ENCODE data around the gene VAX1.

Gene VAX1

DNA sequence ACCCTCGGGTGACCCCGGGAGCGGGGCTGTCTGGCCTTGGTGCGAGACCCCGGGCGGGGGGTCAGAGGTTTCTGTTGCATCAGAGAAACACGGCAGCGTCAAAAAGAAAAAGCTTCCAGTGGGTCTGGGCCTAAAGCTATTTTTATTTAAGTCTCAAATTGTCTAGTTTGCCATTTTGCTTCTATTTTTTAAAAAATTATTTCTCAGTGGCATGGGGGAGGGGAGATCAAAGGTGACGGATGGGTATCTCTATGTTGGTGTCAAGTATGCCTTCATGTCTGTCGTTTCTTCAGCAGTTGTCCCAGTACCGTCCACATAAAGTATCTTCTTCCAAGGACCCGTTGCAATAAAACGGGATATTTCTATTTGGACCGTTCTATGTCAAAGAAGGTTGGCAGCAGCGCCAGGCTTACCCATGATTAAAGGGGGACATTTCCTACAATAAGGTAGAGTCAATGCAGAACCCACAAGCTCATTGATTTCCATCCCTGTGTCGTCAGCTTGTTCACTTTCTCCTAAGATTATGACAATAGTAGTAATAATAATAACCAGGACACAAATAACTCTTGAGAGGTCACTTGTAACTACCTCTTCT, 26.0 kb upstream of the VAX1 start:
- no peak for DNase-seq (ENCODE audit: low read depth in 2 of 2)

DNA sequence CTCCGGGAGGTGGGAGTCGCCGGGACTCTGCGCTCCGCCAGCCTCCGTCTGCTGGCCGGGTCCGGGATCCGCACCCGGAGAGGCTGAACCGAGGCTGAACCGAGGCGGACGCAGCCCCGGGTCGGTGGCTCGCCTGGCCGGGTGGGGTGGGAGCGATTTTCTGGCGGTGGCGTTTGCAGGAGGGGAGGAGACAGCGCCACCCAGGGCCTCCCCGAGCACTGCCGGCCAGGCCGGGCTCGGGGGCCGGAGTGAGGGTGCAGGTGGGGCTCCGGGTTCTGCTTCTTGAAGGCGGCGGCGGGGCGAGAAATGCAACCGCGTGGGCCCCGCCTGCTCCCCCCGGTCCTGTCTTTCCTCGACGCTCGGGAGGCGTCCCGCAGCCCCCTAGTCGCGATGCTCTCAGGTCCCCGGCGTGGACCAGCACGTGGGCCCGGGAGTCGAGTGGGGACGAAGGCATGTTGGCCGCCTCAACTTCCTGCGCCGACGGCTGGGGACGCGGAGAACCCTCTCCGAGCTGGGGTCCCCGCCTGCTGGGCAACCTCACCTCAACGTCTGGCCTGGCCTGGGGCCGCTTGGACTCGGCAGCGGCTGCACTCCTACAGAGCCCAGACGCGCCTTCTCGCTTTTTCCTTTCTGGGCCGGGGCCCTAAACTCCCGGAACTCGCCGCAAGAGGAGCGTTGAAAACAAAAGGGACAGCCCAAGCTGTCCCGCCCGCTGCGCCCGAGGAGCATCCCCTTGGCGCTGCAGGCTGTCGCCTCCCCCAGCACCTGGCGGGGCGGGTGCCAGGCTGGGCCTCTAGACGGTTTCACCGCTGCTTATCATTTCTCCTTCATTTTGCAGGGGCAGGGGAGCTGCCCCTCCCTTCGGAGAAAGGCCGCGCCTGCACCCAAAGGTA, 25.2 kb upstream of the VAX1 start:
- DNase-seq (ENCODE audit: low read depth in 2 of 2), result no peak

DNA sequence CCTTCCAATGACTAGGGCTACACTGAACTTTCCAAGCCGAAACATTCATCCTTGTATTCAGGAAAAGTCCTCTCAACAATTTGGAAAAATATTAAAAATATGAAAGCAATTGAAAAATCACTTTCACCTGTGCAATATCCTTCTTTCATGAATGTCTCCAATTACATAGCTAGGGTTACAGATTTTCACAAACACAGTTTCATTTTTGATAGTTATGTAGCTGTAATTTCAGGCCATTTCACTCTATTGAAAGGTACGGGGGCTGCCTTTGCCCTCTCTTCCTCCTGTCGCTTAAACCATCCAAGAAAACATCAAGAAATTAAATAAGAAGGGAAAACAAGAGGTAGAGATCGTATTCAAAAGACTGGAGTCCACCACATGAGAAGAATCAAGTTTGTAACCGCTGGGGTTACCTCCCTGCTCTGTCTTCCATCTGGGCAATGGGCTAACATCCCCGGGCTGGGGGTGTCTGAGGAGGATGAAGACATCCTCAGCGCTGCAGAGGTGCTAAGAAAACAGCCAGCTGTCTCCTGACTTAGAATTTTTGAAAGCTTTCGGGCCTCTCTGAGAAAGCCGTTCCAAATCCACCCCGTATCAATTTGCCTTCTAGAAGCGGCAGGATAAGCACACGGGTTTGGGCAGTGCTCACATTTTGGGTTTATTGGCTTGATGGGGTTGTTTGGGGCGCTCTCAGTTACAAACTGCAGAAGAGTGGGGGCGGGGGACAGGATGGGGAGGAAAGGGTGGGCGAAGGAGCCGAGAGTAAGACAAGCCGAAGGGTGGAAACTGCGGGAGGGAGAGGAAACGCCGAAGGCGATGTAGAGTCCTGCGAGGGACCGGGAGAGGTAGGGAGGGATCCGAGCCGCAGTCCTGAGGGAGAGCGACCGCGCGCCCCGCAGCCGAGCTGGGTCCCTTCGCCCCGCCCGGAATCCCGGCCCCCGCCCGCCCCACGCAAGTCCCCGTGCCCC, 24.3 kb upstream of the VAX1 start:
- no peak for DNase-seq (ENCODE audit: low read depth in 2 of 2)

GRCh38 chr10:117161386-117162033, 23.4 kb upstream of the VAX1 start:
- no peak for DNase-seq (ENCODE audit: low read depth in 2 of 2)

DNA sequence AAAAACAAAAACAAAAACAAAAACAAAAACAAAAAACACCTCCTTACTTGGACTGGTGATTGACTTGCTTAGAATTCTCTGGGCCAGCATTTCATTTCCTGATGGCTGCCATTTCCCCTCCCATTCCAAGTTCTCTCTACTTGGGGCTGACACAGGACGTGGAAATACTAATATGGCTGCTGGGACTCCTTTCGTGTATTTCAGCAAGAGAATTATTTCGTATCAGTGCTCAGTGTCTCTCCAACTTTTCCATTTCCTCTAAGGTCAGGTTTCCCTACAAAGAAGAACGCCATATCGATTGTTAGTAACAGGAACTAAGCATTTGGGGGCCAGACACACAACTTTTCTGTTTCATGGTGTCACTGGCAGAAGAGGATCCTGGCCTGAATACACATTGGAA, 22.5 kb upstream of the VAX1 start:
- DNase-seq (ENCODE audit: low read depth in 2 of 2), result no peak

DNA sequence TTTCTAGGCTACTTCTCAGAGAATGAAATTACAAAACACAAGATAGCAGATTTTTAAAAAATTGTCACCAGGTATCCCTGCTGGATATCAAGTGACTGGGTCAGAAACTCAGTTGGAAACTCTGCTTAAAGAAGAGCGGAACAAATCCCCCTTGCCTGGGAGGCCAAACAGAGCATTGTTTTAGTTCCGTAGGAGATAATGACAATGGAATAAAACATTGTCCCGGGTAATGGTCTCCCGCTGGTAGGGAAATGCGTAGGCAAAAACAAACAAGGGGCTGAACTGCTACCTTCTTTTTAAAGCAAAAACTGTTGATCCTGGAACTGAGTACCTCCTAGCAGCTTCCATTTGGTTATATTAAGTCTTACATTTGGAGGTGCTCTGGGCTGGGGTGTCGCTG, 21.3 kb upstream of the VAX1 start:
- no peak for DNase-seq (ENCODE audit: low read depth in 2 of 2)

DNA sequence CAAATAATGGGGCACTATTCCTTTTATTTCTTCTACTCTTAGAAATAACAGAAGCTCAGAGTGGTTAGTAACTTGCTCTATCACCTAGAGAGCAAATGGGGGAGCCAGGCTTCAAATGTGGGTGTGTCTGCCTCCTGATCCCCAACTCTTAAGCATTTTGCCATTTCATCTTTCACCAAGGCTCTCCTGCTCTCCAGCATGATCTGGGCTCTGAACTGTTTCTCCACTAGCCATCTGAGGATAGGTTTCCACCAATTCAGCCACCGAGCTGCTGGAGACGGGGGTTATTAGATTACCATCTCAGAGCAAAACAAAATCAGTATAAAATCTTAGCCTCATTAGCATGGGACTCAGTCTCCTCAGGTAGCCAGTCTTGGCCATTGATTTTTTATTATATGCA, 20.2 kb upstream of the VAX1 start:
- no peak for DNase-seq (ENCODE audit: low read depth in 2 of 2)

- DNase-seq (ENCODE audit: low read depth in 2 of 2), result no peak
Measured at GRCh38 chr10:117152668-117153067, 14.6 kb upstream of the VAX1 start.

DNA sequence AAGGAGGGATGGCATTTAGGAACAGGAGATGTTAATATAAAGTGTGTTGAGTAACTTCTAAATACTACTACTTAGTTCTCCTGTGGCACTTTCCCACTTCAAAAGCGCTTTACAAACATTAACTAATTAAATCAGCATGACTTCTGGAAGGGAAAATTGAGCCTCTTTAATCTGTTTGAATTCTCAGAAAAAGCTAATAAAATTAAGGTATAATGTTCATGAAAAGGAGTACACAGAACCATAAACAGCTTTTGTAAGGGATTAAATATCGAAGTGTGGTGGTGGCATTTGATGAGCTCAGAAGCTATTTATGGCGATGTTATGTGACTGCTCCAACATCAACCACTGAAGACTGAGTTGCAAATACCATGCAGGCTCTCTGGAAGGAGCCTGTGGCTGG, 10.2 kb upstream of the VAX1 start:
- no peak for DNase-seq (ENCODE audit: low read depth in 2 of 2)

DNA sequence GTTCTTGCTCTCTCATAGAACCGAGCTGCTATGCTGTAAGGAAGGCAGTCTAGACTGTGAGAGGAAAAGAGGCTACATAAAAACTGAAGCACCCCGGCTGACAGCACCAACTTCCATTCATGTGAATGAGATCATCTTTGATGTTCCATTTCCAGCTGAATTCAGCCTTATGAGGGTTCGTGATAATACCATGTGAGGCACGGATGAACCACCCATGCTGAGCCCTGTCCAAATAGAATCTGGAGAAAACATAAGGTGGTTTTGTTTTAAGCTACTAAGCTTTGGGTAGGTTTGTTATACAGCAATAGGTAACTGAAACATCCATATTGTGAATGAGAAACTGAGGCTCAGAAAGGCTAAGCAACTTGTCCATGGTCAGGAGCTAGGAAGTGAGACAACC, 6.9 kb upstream of the VAX1 start:
- DNase-seq (ENCODE audit: low read depth in 2 of 2), result no peak

DNA sequence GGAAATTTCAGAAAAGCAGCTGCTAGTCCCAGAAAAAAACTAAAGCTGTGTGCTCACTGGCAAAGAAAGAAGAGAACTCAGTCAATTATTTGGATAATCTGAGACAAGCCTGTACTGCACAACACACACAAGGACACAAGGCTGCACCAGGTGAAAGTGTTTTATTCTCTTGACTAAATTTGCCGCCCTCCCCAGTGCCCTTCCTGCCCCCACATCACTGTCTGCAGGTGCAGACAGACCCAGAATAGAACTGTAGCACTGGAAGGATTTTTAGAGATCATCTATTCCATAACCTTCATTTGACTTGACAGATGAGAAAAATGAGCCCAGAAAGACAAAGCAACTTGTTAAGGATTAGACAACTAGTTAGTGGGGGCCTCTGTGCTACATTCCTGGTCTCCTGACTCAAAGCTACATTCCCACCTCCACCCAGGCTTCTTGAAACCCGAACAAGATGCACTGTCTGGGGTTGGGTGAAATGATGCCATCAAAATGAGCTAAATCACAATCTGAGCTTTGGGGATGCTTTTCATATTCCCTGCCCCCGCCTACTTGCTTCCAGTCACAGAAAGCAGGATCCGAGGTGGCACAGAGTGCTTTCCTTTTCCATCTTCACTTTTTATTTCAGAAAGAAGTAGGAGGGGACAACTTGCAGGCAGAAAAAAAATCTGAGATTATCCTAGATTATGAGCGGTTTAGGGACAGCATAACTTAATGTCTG, 5.2 kb upstream of the VAX1 start:
- no peak for DNase-seq (ENCODE audit: low read depth in 2 of 2)

- no peak for DNase-seq (ENCODE audit: low read depth in 2 of 2)
Measured at GRCh38 chr10:117140525-117140902, 2.4 kb upstream of the VAX1 start.

DNA sequence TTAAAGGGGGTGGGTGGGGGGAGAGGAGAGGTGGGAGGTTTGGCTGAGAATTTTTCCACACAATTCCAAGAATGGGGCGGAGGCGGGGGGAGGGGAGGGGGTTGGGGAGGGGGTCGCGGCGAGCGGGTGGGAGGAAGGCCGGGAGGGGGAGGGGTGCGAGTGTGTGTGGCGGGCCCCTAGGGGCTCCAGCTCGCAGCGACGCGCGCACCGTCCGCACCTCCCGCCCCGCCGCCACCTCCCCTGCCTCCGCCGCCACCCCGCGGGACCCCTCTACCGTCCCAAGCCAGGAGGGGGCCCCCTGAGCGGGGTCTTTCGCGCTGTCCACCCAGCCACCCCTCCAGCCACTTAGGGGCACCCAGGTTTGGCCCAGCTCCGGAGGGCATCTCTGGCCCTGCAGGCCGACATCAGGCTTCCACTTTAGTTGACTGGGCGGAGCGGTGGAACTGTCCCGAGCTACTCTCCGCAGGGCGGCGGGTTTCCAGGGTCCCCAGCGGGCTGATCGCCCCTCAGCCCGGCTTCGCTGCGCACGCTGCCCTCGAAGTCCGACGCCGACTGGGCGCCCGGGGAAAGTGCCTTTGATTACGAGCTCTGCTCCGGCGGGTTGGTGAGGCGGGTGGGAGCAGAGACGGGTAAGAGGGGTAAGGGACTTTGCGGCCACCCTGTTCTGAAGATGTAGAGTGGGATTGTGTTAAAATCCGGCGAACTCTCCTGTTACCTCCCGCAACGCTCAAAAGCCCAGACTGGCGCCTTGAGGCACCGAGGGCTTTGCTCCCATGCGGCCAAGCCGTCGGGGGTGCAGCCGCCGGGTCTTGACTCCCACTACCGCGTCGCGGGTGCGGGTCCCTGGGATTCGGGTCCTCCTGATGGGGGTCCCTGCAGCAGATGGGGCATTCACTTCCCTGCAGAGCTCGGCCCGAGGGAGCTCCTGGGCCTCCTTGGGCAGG, 1.8 kb upstream of the VAX1 start:
- no peak for DNase-seq (ENCODE audit: low read depth in 2 of 2)

DNA sequence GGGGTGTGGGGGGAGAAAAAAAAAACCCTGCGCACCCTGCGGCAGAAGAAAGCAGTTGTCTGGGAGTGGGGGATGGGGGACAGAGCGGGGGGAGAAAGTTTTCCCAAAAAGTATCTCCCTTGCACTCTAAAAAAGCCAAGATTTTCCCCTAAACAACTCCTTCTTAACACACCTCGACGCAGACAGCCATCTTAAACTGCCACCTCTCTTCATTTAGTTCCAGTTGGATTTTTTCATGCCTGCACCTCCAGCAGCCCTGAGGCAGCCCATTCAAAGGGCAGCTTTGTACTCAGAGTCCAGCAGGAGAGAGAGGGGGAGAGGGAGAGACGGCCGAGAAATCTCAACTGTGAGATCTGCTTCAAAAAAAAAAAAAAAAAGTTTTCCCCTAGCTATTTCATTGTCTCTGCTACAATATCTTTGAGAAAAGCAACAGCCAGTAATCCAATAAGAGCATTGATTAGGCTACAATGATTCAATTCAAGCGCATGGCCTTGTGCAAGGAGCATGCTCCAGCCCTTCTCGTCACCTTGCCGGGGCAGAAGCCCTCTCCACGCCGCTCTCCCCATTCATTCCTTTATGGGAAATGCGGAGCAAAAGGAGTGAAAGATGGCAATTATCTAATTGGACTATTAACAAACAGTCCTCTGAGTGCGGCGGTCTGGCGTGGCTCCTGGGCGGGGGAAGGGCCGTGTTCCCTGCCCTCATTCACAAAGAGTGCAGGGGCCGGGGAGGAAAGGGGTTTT, 939 bp upstream of the VAX1 start:
- DNase-seq (ENCODE audit: low read depth in 2 of 2), result no peak

GRCh38 chr10:117137031-117137910, 799 bp downstream of the VAX1 start:
- DNase-seq (ENCODE audit: low read depth in 2 of 2), result no peak

DNA sequence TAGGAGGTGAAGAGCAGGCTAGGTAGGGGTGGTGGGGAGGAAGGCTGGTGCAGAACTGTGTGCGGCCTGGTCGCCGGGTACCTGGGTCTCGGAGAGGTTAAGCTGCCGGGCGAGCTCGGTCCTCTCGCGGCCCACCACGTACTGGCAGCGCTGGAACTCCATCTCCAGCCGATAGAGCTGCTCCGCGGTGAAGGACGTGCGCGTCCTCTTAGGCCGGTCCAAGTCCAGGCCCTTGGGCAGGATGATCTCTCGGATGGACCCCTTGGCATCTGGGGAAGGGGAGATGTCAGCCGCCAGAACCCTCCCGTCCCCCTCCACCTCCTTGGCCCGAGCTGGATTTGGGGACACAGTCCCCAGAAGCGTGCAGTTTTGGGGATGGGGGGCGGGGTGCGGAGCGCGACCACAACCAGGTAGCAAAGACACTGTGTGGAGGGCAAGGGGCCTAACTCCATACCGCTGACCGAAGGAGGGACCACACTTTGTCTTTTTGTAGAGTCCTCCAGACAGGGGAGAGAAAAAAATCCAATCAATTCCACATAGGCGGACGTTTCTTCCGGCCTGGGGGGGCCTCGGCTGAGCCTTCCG, 1.6 kb downstream of the VAX1 start:
- no peak for DNase-seq (ENCODE audit: low read depth in 2 of 2)

GRCh38 chr10:117135480-117136140, 2.5 kb downstream of the VAX1 start:
- no peak for DNase-seq (ENCODE audit: low read depth in 2 of 2)

DNA sequence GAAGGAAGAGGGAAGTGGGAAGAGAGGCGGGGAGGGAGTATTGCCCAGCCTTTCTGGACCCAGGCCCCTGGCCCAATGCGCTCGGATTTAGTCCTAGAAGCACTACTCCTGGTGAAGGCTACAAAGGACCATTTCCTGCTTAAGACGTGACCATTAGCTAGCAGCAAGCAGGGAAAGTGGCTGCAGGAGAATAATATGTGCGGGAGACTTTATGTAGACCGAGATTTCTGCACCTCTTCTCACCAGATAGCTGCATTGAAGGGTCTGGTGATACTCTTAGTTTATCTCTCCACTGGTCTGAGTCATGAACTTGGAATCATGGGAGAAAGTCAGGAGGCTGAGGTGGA, 3.1 kb downstream of the VAX1 start:
- no peak for DNase-seq (ENCODE audit: low read depth in 2 of 2)

Data from activated CD4-positive, alpha-beta T cell treated with anti-CD3 and anti-CD28 coated beads for 24 hours (primary cell).